ENCODE results near the gene MUC22.
A peak's percentile ranks its signal among the peaks of the same experiment; 100 is the strongest.
"Not testable (repeated sequence)": the region's sequence is repeated elsewhere in the genome, so short reads cannot be mapped to it uniquely, and the experiment has no call there.

MUC22 gene

DNA sequence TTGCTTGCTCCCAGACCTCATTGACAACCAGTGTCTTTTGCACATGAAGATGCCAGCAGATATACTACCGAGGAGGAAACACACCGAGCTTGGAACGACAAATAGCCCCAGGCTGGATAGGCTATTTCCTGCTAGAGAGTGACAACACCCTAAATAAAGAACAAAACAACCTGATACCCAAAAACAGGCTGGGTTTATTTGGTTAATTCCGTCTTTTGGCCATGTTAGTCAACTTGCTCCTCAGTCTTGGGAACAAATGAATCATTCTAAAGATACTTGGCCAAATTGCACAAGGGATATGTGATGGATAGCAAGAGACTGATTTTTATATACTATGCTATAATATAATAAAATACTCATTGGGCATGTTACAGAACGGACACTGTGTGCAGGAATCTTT is 11.5 kb upstream of the MUC22 start:
- no peak for DNase-seq (ENCODE audit: low spot score)

DNA sequence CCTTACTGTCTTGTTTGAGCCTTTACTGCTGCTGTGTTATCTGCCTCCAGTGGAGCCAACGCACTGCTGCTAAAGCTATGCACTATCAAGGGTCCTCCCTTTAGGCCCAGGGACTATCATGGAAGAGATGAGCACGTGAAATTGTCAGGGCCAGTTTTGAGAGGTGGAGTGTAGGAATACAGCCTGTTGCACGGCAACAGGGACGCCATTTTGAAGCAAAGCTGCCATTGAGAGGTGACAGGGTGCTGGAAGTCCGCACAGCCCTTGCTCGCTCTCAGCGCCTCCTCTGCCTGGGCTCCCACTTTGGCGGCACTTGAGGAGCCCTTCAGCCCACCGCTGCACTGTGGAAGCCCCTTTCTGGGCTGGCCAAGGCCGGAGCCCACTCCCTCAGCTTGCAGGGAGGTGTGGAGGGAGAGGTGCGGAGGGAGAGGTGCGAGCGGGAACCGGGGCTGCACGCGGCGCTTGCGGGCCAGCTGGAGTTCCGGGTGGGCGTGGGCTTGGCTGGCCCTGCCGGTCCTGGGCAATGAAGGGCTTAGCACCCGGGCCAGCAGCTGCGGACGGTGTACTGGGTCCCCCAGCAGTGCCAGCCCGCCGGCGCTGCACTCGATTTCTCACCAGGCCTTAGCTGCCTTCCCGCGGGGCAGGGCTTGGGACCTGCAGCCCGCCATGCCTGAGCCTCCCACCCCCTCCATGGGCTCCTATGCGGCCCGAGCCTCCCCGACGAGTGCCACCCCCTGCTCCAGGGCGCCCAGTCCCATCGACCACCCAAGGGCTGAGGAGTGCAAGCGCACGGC is 10.0 kb upstream of the MUC22 start:
- DNase-seq (ENCODE audit: low spot score) = not testable (repeated sequence)

DNA sequence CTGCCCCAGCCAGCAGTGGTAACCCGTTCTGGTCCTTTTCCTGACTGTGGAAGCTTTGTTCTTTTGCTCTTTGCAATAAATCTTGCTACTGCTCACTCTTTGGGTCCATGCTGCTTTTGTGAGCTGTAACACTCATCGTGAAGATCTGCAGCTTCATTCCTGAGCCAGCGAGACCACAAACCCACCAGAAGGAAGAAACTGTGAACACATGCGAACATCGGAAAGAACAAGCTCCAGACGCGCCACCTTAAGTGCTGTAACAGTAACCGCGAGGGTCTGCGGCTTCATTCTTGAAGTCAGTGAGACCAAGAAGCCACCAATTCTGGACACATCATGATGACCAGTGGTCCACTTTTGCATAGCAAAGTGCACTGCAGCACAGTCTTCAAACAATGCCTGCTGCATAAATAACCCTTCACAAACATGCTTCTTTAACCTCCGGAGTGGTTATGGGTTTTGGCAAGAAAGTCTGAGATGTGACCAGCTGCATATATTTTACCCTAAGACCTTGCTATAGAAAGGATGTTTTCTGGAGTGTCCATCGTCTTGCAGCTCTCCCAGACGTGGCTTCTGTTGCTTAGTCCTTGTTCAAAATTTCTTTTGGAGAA is 8.9 kb upstream of the MUC22 start:
- no peak for DNase-seq (ENCODE audit: low spot score)

DNA sequence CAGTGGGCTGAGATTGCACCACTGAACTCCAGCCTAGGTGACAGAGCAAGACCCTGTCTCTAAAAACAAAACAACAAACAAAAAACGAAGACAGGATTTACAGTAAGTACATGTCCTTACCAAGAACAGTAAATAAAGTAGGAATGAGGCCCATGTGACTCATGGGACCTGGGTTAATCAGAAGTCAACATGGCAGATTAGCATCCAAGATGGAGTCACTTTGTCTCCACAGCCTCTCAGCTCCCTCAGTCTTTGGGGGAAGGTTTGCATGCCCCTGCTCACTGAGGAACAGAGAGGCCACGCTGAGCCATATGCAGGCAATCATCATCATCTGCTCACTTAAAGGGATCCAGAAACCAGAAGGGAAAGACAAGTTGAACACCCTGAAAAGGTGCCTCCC is 7.8 kb upstream of the MUC22 start:
- no peak for DNase-seq (ENCODE audit: low spot score)

DNA sequence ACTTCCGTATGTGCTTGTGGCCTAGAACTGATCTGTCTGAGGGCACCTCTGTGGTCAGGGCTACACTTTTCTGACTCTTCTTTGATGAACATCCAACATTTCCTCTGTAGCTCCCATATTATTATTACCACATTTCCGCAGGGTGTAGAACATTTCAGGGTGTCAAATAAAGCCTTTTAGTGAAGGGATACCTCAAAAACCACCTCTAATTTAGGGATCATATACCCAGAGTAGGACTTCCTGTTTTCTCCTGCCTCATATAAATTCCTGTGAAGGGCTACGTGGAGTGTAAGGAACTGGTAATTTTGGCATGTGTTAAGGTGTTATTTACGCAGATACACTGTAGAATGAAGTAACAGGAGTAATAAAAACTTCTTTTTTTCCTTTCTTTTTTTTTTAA is 5.5 kb upstream of the MUC22 start:
- DNase-seq (ENCODE audit: low spot score) = no peak

DNA sequence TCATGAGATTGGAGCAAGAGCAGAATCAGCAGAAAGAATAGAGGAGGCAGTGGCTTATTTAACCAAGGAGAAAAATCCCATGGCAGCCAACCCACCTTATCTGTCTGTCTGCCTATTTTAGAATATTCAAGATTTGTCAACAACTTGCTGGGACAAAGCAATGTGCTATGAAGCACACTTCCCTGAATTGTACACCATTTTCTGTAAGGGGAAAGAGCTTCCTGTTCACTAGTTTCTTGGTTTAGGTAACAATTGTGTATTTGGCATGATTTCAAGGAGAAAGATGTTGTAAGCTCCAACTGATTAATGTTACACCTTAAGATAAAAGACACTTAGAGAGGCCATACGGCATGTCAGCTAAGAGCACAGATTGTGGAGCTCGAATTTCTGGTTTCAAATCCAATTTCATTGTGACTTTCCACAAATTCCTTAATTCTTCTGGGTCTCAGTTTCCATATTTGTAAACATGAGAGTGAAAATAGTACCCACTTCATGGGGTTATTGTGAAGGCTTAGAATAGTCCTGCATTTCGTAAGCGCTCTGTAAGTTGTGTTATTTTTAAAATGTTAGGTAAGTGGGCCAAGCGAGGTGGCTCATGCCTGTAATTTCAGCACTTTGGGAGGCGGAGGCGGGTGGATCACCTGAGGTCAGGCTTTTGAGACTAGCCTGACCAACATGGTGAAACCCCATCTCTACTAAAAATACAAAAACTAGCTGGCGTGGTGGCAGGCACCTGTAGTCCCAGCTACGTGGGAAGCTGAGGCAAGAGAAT is 4.8 kb upstream of the MUC22 start:
- DNase-seq (ENCODE audit: low spot score) = no peak

DNA sequence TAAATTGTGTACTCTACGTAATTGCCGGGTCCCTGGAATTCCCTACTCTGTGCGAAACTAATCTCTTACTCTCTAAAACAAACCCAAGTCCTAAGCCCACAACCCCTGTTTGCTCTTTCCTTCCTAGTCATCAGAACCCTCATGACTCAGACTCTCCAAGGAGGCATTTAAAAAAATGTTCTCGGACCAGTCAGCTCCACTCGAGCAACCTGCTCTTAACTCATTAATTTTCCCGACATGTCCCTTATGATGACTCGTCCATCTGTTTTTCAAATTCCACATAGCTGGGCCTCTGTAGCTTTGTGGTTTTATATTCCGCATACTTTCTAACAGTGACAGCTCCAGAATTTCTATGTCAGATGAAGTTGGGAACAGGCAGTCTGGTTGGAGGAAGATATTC is 2.6 kb upstream of the MUC22 start:
- DNase-seq (ENCODE audit: low spot score) = no peak

DNA sequence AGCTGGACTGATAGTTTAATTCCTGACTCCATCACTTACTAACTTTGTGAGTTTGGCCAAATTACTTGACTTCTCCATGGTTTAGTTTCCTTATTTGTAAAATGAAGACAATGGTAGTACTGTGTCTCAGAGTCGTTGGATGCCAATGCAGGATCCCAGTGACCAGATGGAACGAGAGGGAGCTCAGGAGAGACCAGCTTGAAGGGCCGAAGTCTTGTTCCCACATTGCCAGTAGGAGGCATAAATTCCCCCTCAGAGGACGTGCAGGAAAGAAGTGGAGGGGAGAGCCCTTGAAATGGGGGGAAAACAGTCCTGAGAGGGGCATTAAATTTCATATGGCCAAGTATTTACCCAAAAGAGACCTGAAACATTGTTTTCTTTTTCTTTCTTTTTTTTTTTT is 2.1 kb upstream of the MUC22 start:
- peak; percentile 24 for DNase-seq (ENCODE audit: low spot score)

DNA sequence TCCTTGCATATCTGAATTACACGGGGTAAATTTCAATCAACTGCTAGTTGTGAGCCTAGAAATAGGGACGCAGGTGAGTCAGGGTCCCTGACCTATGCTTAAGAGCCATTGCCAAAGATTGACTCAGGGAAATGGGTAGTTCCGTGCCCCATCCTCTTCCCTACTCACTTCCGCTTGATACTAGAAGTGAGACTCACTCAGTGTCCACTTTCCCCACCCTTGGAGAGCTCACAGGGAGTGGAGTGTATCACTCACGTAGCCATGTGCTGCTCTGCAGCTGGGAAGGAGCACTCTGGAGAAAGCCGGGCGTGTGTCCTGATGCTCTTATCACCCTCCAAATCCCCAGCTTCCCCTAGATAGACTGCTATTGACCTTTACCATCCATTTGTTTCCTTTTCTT is 543 bp upstream of the MUC22 start:
- peak; percentile 11 for DNase-seq (ENCODE audit: low spot score)

DNA sequence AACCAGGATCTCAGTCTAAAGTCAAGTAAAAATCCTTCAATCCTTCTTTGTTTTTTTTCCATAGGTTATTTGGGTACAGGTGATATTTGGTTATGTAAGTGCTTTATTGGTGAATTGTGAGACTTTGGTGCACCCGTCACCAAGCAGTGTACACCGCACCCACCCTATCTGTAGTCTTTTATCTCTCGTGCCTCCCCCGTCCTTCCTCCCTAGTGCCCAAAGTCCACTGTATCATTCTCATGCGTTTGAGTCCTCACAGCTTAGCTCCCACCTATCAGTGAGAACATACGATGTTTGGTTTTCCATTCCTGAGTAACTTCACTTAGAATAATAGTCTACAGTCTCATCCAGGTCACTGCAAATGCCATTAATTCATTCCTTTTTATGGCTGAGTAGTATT is 879 bp downstream of the MUC22 start:
- no peak for DNase-seq (ENCODE audit: low spot score)

DNA sequence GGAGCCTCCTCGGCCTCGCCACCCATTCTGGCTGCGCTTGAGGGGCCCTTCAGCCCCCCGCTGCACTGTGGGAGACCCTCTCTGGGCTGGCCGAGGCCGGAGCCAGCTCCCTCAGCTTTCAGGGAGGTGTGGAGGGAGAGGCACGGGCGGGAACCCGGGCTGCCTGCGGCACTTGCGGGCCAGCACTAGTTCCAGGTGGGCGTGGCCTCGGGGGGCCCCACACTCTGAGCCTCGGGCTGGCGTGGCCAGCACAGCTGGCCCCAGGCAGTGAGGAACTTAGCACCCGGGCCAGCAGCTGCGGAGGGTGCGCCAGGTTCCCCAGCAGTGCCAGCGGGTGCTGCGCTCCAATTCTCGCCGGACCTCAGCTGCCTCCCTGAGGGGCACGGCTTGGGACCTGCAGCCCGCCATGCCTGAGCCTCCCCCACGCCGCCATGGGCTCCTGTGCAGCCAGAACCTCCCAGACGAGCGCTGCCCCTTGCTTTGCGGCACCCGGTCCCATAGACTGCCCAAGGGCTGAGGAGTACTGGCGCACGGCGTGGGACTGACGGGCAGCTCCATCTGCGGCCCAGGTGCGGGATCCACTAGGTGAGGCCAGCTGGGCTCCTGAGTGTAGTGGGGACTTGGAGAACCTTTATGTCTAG is 6.5 kb downstream of the MUC22 start:
- DNase-seq (ENCODE audit: low spot score) = no peak

DNA sequence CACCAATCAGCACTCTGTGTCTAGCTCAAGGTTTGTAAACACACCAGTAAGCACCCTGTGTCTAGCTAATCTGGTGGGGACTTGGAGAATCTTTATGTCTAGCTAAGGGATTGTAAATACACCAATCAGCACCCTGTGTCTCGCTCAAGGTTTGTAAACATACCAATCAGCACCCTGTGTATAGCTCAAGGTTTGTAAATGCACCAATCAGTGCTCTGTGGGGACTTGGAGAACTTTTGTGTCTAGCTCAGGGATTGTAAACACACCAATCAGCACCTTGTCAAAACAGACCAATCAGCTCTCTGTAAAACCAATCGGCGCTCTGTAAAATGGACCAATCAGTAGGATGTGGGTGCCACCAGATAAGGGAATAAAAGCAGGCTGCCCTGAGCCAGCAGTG is 7.2 kb downstream of the MUC22 start:
- DNase-seq (ENCODE audit: low spot score) = not testable (repeated sequence)

DNA sequence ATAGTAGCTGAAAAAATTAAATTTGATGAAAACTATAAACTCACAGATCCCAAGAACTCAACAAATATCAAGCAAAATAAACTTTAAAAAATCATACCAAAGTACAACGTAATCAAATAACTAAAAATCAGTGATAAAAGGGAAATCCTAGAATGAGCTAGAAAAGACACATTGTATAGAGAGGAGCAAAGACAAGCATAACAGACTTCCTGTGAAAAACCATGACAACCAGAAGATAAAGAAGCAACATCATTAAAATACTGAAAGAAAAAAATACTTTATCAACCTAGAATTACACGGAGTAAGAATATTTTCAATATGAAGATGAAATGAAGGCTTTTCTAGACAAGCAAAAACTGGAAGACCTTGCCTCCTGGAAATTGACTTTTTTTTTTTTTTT is 9.8 kb downstream of the MUC22 start:
- no peak for DNase-seq (ENCODE audit: low spot score)

DNA sequence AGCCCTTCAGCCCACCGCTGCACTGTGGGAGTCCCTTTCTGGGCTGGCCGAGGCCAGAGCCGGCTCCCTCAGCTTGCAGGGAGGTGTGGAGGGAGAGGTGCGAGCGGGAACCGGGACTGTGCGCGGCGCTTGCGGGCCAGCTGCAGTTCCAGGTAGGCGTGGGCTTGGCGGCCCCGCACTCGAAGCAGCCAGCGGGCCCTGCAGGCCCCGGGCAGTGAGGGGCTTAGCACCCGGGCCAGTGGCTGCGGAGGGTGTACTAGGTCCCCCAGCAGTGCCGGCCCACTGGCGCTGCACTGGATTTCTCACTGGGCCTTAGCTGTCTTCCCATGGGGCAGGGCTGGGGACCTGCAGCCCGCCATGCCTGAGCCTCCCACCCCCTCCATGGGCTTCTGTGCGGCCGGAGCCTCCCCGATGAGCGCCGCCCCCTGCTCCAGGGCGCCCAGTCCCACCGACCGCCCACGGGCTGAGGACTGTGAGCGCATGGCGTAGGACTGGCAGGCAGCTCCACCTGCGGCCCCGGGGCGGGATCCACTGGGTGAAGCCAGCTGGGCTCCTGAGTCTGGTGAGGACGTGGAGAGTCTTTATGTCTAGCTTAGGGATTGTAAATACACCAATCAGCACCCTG is 10.5 kb downstream of the MUC22 start:
- not testable (repeated sequence) for DNase-seq (ENCODE audit: low spot score)

DNA sequence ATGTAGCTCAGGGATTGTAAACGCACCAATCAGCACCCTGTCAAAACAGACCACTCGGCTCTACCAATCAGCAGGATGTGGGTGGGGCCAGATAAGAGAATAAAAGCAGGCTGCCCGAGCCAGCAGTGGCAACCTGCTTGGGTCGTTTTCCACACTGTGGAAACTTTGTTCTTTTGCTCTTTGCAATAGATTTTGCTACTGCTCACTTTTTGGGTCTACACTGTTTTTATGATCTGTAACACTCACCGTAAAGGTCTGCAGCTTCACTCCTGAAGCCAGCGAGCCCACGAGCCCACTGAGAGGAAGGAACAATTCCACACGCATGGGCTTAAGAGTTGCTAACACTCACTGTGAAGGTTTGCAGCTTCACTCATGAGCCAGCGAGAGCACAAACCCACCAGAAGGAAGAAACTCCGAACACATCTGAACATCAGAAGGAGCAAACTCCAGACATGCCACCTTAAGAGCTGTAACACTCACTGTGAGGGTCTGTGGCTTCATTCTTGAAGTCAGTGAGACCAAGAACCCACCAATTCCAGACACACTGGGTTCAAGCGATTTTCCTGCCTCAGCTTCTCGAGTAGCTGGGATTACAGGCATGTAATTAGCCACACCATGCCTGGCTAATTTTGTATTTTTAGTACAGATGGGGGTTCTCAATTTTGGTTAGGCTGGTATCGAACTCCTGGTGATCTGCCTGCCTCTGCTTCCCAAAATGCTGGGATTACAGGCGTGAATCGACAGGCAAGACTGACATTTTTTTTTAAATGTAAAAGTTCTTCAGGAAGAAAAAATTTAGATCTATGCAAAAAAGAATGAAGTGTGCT is 11.6 kb downstream of the MUC22 start:
- not testable (repeated sequence) for DNase-seq (ENCODE audit: low spot score)

DNA sequence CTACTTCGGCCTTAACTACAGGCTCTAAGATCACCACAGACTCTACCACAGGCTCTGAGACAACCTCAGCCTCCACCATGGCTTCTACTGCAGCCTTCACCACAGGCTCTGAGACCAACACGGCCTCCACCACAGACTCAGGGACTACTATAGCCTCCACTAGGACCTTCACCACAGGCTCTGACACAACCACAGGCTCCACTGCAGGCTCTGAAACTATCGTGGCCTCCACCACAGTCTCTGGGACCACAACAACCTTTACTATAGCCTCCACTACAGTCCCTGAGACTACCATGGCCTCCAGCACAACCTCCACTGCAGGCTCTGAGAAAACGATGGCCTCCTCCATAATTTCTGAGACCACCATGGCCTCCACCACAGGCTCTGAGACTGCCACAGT is 15.3 kb downstream of the MUC22 start:
- DNase-seq (ENCODE audit: low spot score) = no peak

DNA sequence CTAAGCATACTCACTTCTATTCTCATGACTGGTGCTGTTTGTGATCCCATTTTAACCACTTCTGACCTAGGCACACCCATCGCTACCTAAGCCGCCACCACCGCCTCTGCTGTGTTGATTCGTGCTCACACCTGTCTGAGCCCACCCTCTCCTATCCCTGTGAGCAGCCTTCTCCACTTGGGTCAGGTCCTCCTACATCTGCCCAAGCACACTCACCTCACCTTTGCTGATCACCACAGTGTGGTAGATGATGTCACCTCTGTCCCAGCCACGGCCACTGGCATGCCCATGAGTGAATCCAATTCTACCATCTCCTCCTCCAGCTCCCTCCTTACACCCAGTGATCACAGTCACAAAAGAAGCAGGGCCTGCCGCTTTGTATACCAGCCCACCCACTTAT is 20.8 kb downstream of the MUC22 start:
- DNase-seq (ENCODE audit: low spot score) = no peak

DNA sequence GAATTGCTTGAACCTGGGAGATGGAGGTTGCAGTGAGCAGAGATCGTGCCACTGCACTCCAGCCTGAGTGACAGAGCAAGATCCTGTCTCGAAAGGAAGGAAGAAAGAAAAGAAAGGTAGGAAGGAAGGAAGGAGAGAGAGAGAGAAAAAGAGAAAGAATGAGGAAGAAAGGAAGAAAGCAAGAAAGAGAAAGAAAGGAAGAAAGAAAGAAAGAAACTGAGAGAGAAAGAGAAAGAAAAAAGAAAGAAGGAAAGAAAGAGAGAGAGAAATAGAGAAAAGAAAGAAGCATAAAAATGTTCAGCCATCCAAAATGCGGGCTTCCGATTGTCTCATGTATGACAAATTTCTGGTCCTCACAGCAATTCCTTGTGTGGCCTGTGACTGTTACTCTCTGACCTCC is 22.8 kb downstream of the MUC22 start:
- DNase-seq (ENCODE audit: low spot score) = no peak

DNA sequence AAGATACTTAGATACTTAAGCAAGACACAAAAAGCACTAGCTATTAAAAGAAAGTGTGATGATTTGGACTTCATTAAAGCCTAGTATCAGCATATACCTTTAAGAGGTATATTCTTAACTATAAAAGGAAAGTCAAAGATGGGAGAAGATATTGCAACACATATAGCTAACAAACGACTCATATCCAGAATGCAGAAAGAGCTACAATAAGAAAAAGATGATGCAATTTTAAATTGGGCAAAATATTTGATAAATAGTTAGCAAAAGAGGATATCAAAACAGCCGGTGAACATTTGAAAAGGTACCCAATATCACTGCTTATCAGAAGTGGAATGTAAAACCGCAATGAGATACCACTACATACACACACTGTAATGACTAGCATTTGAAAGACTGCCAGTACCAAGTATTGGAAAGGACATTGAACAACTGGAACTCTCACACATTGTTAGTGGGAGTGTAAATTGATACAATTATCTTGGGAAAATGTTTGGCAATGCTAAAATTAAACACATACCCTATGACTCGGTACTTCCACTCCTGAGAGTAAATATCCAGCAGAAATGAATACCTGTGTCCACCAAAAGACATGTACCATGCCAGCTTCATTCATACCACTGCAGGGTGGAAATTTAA is 25.7 kb downstream of the MUC22 start:
- no peak for DNase-seq (ENCODE audit: low spot score)

DNA sequence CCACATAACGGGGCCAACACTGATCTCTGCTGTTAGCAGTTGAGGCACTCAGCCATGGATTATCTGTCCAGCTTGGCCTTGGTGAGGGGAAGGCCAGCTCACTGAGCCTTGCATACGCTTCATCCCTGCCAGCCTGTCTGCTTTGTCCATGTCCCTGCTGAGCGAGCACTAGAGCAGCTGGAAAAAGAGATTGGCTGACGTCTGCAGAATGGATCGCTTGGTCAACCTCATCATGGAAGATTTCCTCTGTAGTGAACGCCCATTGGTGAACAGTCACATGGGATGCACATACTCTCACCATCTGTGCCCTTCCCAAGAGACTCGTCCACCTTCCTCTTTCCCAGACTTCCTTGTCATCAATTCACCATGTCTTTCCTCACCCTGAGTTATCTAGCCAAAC is 26.9 kb downstream of the MUC22 start:
- DNase-seq (ENCODE audit: low spot score) = no peak

DNA sequence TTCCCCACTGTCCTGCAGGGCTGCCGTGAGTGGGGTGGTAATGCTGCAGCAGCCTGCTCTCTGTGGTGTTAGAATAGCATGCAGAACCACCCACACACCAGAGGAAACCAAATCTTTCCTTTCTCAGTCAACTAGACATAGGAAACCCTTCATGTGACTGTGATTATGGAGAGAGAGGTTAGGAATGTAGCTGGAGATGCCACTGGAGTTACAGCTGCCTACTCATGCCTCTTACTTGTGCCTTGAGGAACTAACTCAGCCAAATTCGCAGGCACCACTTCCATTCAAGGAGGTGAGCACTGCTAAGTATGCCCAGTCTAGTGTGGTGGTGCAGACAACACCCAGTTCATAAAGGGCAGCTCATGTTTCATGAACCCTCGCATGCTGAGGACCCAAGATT is 27.4 kb downstream of the MUC22 start:
- DNase-seq (ENCODE audit: low spot score) = no peak
